Stimulated activated CD4-positive, alpha-beta T cell treated with anti-CD3 and anti-CD28 coated beads, Interleukin-12 subunit alpha, Interleukin-12 subunit beta, amount 100 ng/mL, for 24 hours (primary cell): ENCODE results near the gene TSC1.

Experiments used
- DNase-seq, 2 experiments: peaks; one replicate each; pipeline ENCODE4 v3.0.0-alpha.2; 2020; ENCODE audit warnings: low read depth in 2 of 2

The TSC1 gene

GRCh38 chr9:132937463-132937901 lies 6.9 kb downstream of the TSC1 start:
- DNase-seq = no peak

GRCh38 chr9:132935026-132935425 lies 9.4 kb downstream of the TSC1 start:
- DNase-seq = no peak

GRCh38 chr9:132931178-132931735 lies 13.2 kb downstream of the TSC1 start:
- no peak for DNase-seq

GRCh38 chr9:132927704-132928103 lies 16.7 kb downstream of the TSC1 start:
- DNase-seq = no peak

- DNase-seq = no peak
These were observed 21.0 kb downstream of the TSC1 start for GRCh38 chr9:132923346-132923902.

GRCh38 chr9:132919614-132920268 lies 24.7 kb downstream of the TSC1 start:
- no peak for DNase-seq

- no peak for DNase-seq
These were observed 29.5 kb downstream of the TSC1 start for GRCh38 chr9:132914924-132915323.

- no peak for DNase-seq
These were observed 32.3 kb downstream of the TSC1 start for GRCh38 chr9:132912131-132912530.

GRCh38 chr9:132910376-132910775 lies 34.0 kb downstream of the TSC1 start:
- DNase-seq = no peak

- no peak for DNase-seq
These were observed 35.1 kb downstream of the TSC1 start for GRCh38 chr9:132909311-132909710.

GRCh38 chr9:132908635-132909034 lies 35.8 kb downstream of the TSC1 start:
- no peak for DNase-seq

- DNase-seq = no peak
These were observed 38.7 kb downstream of the TSC1 start for GRCh38 chr9:132905726-132906125.

GRCh38 chr9:132903574-132904492 lies 40.6 kb downstream of the TSC1 start:
- no peak for DNase-seq

GRCh38 chr9:132901858-132902831 lies 42.3 kb downstream of the TSC1 start:
- DNase-seq = peak; percentile 47 to 74

GRCh38 chr9:132898051-132898450 lies 46.4 kb downstream of the TSC1 start:
- DNase-seq = no peak

- DNase-seq = no peak
These were observed 47.5 kb downstream of the TSC1 start for GRCh38 chr9:132896906-132897305.

- DNase-seq = no peak
These were observed 48.2 kb downstream of the TSC1 start for GRCh38 chr9:132896264-132896663.

GRCh38 chr9:132894862-132895835 lies 49.3 kb downstream of the TSC1 start:
- DNase-seq = no peak

- DNase-seq = no peak
These were observed 50.1 kb downstream of the TSC1 start for GRCh38 chr9:132894346-132894745.

GRCh38 chr9:132892400-132892799 lies 52.0 kb downstream of the TSC1 start:
- DNase-seq = no peak
